Spinal cord (tissue), 10 donors: ENCODE results near the gene NCKAP5. TPM values are rescaled to one million over a fixed set of nuclear protein-coding genes. Genes with fewer than 3 reads are reported as not detected.

Experiments
- DNase-seq, 6 donors: peaks; one replicate each; pipeline versions ENCODE4 v3.0.0 to v3.0.0-alpha.2; 2013 to 2015; ENCODE audit warnings: low spot score in 6 of 6, low read depth in 4 of 6
- H3K27ac ChIP-seq: one replicate; pipeline ENCODE4 v1.5.1; 2013; ENCODE audit warnings: low read depth, low read length, control low read depth
- H3K27me3 ChIP-seq: one replicate; pipeline ENCODE4 v1.6.1; 2013; ENCODE audit warnings: low read length; ENCODE audit not compliant: control insufficient read depth, insufficient read depth
- H3K36me3 ChIP-seq: one replicate; pipeline ENCODE4 v1.6.1; 2013; ENCODE audit warnings: low read length; ENCODE audit not compliant: control insufficient read depth, insufficient read depth
- H3K4me1 ChIP-seq: one replicate; pipeline ENCODE4 v1.6.1; 2013; ENCODE audit warnings: low read length; ENCODE audit not compliant: control insufficient read depth, insufficient read depth
- H3K4me3 ChIP-seq: one replicate; pipeline ENCODE4 v1.5.1; 2013; ENCODE audit warnings: low read depth, low read length, control low read depth
- H3K9me3 ChIP-seq: one replicate; pipeline ENCODE4 v1.6.1; 2013; ENCODE audit warnings: low read length; ENCODE audit not compliant: control insufficient read depth, insufficient read depth
- WGBS: methylation state at CpG from one replicate; pipeline ENCODE4 v1.1.5; 2013; ENCODE audit warnings: missing lambda C conversion rate; ENCODE audit not compliant: insufficient coverage; 5-methylcytosine and 5-hydroxymethylcytosine counted together
- polyA plus RNA-seq, 2 donors: library from polyadenylated mRNA; unstranded; fragments of 120-200 nt; gene quantifications; one replicate each; pipeline ENCODE4 v1.2.1, GENCODE V29; 2013; ENCODE audit not compliant: insufficient read length in 2 of 2
- total RNA-seq, 2 donors: library from RNA; depleted of rRNA in 1 of 2; stranded (reverse); fragments of 120-200 nt in 1 of 2; fragments of >200 nt in 1 of 2; gene quantifications; one replicate each; pipeline versions ENCODE4 v1.2.3 to v1.2.4, GENCODE V29; 2013 to 2014
- donor health status: healthy.

The NCKAP5 gene
- total and polyA plus RNA-seq, 4 donors: 8.9 to 17.7 (median 11.6) TPM

DNA sequence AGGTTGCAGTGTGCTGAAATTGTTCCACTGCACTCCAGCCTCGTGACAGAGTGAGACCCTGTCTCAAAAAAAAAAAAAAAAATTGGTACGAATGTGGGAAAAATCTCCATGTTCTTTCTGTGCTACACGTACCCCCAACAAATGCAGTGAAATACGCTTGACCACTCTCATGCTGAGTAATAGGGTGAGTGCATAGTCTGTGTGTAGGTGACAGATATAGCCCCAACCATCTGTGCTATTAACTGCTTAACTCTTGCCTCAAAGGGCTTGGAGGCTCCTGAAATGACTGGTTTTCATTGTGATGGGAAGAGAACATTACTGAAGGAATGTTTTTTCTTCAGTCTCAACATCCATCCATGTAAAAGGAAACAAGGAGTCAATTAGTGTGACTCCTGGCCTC lies 913.9 kb downstream of the NCKAP5 start:
- Histone ChIP-seq H3K27ac (no peak overlapping the region), H3K4me3 (no peak overlapping the region), H3K27me3 (no peaks in the 10 kb centered on the region), H3K36me3 (no peaks in the 10 kb centered on the region), H3K4me1 (peaks cover 18% of the 10 kb centered on the region), H3K9me3 (no peaks in the 10 kb centered on the region)
- no CpG with 5 or more reads among the region's 4 CpGs for WGBS
- DNase-seq: no peak

GRCh38 chr2:132652474-132652873 lies 915.8 kb downstream of the NCKAP5 start:
- Histone ChIP-seq H3K4me3 (no peak overlapping the region), H3K27ac (no peak overlapping the region), H3K36me3 (no peaks in the 10 kb centered on the region), H3K4me1 (peaks cover 20% of the 10 kb centered on the region), H3K27me3 (no peaks in the 10 kb centered on the region), H3K9me3 (no peaks in the 10 kb centered on the region)
- peak in 2 of 6 donors; percentile 44 to 71 for DNase-seq
- 40% methylated on average over 4 of the region's 8 CpGs for WGBS

DNA sequence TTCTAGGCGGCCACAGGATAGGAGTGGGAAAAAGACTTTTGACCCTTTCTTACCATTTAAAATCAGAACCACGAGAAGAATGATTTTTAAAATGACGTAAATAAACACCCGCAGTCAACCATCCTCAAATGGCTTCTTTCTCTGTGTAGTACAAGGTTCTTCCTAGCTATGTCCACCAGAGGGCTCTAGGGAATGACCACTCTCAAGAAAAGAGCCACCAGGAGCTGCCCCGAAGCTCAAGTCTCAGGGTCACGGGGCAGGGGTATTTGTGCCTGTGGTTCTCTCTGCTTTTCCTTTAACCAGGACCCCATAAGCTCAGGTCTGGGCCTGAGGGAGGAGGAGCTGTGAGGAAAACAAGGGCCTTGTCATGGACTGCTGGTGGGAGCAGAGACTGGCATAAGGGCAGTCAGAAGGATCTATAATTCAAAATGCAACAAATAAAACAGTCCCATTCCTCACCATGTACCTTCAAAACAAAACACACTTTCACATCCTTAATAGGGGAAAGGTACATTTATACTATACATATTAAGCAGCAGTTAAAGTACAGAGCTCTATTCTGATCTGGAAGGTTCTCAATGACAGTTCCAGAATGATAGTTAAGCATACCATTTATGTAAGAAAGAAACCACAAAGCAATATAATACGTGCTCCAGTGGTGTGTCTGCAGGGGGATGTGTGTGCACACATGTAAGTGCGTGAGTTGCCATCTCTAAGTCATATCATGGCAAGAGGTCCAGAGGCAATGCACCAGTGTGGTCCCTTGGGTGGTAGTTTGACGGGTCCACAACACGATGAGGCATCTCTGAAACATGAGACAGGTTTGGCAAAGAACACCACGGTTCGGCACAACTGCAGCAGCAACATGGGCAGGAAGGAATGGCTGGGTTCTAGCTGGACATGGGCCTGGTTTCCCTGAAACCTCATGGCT lies 916.9 kb downstream of the NCKAP5 start:
- Histone ChIP-seq H3K27me3 (no peaks in the 10 kb centered on the region), H3K4me3 (no peak overlapping the region), H3K36me3 (no peaks in the 10 kb centered on the region), H3K4me1 (peaks cover 24% of the 10 kb centered on the region), H3K27ac (no peak overlapping the region), H3K9me3 (no peaks in the 10 kb centered on the region)
- peak in 2 of 6 donors; percentile 50 to 77 for DNase-seq
- 73% methylated on average over 7 of the region's 12 CpGs for WGBS

- peak overlapping the region; percentile 8 for H3K27ac ChIP-seq
- no peaks in the 10 kb centered on the region for H3K27me3 ChIP-seq
- peaks cover 15% of the 10 kb centered on the region for H3K36me3 ChIP-seq
- no peak overlapping the region for H3K4me3 ChIP-seq
- WGBS: 35% methylated on average over 6 of the region's 8 CpGs
- H3K9me3 ChIP-seq: no peaks in the 10 kb centered on the region
- peak in 1 of 6 donors; percentile 51 for DNase-seq
- H3K4me1 ChIP-seq: peaks cover 23% of the 10 kb centered on the region
Measured at GRCh38 chr2:132646540-132647108, 921.6 kb downstream of the NCKAP5 start.

- 48% methylated on average over 10 of the region's 18 CpGs for WGBS
- no peak for DNase-seq
- no peaks in the 10 kb centered on the region for H3K9me3 ChIP-seq
Measured at GRCh38 chr2:132645722-132646539, 922.3 kb downstream of the NCKAP5 start.

DNA sequence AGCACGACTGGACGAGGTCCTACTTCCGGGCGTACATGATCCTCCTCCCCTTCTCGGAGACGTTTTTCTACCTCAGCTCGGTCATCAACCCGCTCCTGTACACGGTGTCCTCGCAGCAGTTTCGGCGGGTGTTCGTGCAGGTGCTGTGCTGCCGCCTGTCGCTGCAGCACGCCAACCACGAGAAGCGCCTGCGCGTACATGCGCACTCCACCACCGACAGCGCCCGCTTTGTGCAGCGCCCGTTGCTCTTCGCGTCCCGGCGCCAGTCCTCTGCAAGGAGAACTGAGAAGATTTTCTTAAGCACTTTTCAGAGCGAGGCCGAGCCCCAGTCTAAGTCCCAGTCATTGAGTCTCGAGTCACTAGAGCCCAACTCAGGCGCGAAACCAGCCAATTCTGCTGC lies 923.1 kb downstream of the NCKAP5 start:
- Histone ChIP-seq H3K4me3 (no peak overlapping the region), H3K9me3 (no peaks in the 10 kb centered on the region), H3K27ac (peak overlapping the region; percentile 3), H3K27me3 (no peaks in the 10 kb centered on the region), H3K4me1 (peaks cover 22% of the 10 kb centered on the region), H3K36me3 (peaks cover 15% of the 10 kb centered on the region)
- 72% methylated on average over 35 of the region's 35 CpGs for WGBS
- peak in 1 of 6 donors; percentile 57 for DNase-seq

More at GRCh38 chr2:132645722-132646539, 922.3 kb downstream of the NCKAP5 start:
- H3K4me3 ChIP-seq: no peak overlapping the region
- H3K4me1 ChIP-seq: peaks cover 22% of the 10 kb centered on the region
- peak overlapping the region; percentile 3 for H3K27ac ChIP-seq
- H3K27me3 ChIP-seq: no peaks in the 10 kb centered on the region
- H3K36me3 ChIP-seq: peaks cover 15% of the 10 kb centered on the region

GRCh38 chr2:132642415-132642814 lies 925.8 kb downstream of the NCKAP5 start:
- Histone ChIP-seq H3K4me3 (no peak overlapping the region), H3K36me3 (peaks cover 15% of the 10 kb centered on the region), H3K9me3 (no peaks in the 10 kb centered on the region), H3K4me1 (peaks cover 18% of the 10 kb centered on the region), H3K27ac (no peak overlapping the region), H3K27me3 (no peaks in the 10 kb centered on the region)
- no peak for DNase-seq
- WGBS: no CpG with 5 or more reads among the region's 2 CpGs

GRCh38 chr2:132641819-132642218 lies 926.4 kb downstream of the NCKAP5 start:
- Histone ChIP-seq H3K27ac (no peak overlapping the region), H3K27me3 (no peaks in the 10 kb centered on the region), H3K4me1 (peaks cover 17% of the 10 kb centered on the region), H3K9me3 (no peaks in the 10 kb centered on the region), H3K36me3 (peaks cover 15% of the 10 kb centered on the region), H3K4me3 (no peak overlapping the region)
- DNase-seq: no peak

DNA sequence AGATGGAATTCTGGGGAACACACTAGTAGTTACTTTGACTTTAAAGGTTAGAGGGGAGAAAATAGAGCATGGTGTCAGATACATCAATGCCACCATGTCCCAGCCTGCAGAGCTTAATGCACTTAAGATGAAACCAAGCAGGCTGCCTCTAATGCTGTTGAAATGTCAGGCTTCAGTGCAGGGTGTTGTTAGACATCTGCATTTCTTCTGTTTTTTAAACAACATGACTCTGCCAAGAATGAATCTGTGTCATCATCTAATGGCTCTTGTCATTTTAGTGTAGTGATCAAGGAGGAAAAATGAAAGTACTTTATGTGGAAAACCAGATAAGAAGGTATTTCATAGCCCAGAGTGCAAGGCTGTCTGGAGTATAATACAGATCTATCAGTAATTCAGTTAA lies 928.1 kb downstream of the NCKAP5 start:
- H3K27ac ChIP-seq: no peak overlapping the region
- DNase-seq: no peak
- H3K9me3 ChIP-seq: no peaks in the 10 kb centered on the region
- H3K27me3 ChIP-seq: no peaks in the 10 kb centered on the region
- no peak overlapping the region for H3K4me3 ChIP-seq
- peaks cover 13% of the 10 kb centered on the region for H3K4me1 ChIP-seq
- peaks cover 6% of the 10 kb centered on the region for H3K36me3 ChIP-seq
